Endothelial cell of umbilical vein (primary cell): ENCODE results near the gene FOXF1.

ENCODE experiments used
- EZH2 ChIP-seq: IDR thresholded peaks from 2 replicates; pipeline ENCODE4 v1.6.1; 2012; ENCODE audit warnings: borderline replicate concordance, low read depth, mild to moderate bottlenecking, moderate library complexity, low read length, inconsistent platforms; ENCODE audit not compliant: severe bottlenecking
- MYC ChIP-seq: IDR thresholded peaks from one replicate; pipeline ENCODE4 v1.6.1; 2011; ENCODE audit warnings: mild to moderate bottlenecking, low read depth, low read length
- POLR2A ChIP-seq: IDR thresholded peaks from 2 replicates; pipeline ENCODE4 v1.6.1; 2012; ENCODE audit warnings: low read depth, mild to moderate bottlenecking, control low read depth, low read length
- POLR2AphosphoS5 ChIP-seq: IDR thresholded peaks from 2 replicates; pipeline ENCODE4 v1.6.1; 2012; ENCODE audit warnings: low read depth, mild to moderate bottlenecking, control low read depth, low read length, moderate library complexity; ENCODE audit not compliant: insufficient read depth
- TF ChIP-seq, protein P1 (sequence below), 2 donors: IDR thresholded peaks; 1 replicate in 1 of 2; 2 replicates in 1 of 2; pipeline ENCODE4 v1.5.1; 2011; ENCODE audit warnings: low read length in 2 of 2, mild to moderate bottlenecking in 2 of 2, moderate library complexity in 2 of 2, control low read depth in 1 of 2, inconsistent platforms in 1 of 2, low read depth in 1 of 2; ENCODE audit not compliant: insufficient read depth in 1 of 2; ENCODE audit errors: extremely low read depth in 1 of 2

DNA sequence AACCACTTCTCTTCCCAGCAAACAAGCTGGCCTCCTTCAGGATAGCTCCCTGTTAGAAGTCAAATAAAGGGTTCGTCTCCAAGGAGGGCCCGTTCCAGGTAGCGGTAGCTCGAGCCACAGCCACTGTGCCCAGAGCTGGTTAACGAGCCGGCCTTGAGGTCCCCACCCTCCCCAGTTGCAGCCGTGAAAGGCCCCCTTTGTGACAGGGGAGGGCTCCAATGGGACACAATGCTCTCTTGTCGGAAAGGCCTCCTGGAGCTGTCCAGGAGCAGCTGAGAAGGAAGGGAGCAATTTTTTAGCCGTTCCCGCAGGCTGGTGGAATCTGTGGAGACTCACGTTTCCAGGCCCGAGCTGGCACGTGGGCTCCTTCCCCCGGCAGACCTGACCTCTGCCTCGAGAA lies 29.9 kb upstream of the FOXF1 start:
- TF ChIP-seq, protein P1, sequence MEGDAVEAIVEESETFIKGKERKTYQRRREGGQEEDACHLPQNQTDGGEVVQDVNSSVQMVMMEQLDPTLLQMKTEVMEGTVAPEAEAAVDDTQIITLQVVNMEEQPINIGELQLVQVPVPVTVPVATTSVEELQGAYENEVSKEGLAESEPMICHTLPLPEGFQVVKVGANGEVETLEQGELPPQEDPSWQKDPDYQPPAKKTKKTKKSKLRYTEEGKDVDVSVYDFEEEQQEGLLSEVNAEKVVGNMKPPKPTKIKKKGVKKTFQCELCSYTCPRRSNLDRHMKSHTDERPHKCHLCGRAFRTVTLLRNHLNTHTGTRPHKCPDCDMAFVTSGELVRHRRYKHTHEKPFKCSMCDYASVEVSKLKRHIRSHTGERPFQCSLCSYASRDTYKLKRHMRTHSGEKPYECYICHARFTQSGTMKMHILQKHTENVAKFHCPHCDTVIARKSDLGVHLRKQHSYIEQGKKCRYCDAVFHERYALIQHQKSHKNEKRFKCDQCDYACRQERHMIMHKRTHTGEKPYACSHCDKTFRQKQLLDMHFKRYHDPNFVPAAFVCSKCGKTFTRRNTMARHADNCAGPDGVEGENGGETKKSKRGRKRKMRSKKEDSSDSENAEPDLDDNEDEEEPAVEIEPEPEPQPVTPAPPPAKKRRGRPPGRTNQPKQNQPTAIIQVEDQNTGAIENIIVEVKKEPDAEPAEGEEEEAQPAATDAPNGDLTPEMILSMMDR (IDR thresholded peaks at IDR 0.05; ENCODE audit: extremely low read depth in 1 of 2, insufficient read depth in 1 of 2, low read depth in 1 of 2, low read length in 2 of 2), result no peak
- TF ChIP-seq POLR2A, result no peak
- TF ChIP-seq MYC, result no peak
- TF ChIP-seq POLR2AphosphoS5, result no peak
- no peak for TF ChIP-seq EZH2
